ENCODE data around the gene ADAD2.
A peak's percentile ranks its signal among the peaks of the same experiment; 100 is the strongest.

ADAD2 gene

DNA sequence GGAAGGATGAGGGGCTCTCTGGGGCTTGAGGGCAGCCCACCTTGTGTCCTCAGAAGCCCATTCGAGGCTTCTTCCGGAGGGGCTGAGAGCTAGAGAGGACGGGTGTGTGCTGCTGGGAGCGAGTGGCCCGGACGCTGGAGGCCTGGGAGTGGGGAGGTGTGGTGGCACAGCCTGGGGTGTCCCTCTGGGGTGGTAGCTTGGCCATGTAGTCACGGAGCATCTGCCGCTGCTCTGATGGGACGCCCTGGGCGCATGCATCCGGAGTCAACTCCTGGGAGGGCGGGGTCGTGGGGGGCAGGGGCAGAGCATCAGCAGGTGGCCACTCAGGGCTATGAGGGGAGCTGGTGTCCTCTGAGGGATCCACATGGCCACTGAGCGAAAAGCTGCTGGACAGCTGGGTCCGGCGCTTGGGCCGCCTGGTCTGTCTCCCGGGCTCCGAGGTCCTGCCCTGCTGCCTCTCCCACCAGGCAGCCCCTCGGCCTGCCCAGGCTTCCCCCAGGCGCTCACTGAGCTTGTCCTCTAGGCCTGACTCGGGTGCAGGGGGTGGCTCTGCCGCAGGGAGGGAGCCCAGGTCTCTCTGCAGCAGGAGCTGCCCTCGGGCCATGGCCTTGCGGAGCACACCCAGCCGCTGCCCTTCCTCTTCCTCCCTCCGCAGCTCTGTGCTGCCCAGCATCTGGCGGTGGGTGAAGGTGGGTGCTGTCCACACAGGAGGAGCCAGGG is 11.9 kb upstream of the ADAD2 start:
- Histone ChIP-seq H3K9me3 (ENCODE audit: control insufficient read depth, low read depth, low read length) (no peaks in the 10 kb centered on the region), H3K27ac (ENCODE audit: low read length) (no peak overlapping the region), H3K36me3 (ENCODE audit: control insufficient read depth, low read depth, low read length) (peaks cover 48% of the 10 kb centered on the region)

DNA sequence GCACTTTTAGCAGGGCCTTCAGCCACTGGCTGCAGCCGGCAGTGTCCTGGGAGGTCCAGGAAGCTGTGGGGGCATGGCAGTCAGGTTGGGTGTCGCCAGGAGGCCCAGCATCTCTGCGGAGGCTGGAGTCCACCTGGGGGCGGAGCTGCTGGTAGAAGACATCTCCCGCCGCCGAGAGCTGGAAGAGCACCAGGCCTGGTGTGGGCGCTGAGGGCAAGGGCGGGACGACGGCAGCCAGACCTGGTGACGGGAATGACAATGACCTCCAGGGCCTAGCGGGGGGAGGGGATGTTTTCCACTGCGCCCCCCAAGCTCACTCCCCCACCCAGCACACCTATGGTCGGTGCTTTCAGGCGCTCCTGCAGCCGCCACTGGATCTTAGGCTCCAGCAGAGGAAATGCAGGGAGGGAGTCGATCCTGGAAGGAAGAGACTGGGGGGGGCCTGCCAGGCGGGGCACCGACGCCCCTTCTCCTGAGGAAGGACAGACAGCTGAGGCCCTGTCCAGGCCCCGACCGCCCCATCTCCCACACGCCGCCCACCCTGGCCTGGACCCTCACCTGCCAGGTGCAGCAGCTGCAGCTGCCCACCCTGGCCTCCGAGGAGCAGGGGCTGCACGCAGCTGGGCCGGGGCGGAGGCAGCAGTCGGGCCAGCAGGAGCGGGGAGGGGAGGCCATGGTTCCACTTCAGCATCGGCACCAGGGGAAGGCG is 11.2 kb upstream of the ADAD2 start:
- no peaks in the 10 kb centered on the region for H3K4me1 ChIP-seq (ENCODE audit: control insufficient read depth, low read depth, low read length)
- no peak overlapping the region for H3K4me3 ChIP-seq (ENCODE audit: low read length)
- no peak overlapping the region for H3K9ac ChIP-seq (ENCODE audit: low read length)
- H3K27me3 ChIP-seq (ENCODE audit: control insufficient read depth, insufficient read depth, low read length), result no peaks in the 10 kb centered on the region
- H3K36me3 ChIP-seq (ENCODE audit: control insufficient read depth, low read depth, low read length), result peaks cover 51% of the 10 kb centered on the region
- H3K27ac ChIP-seq (ENCODE audit: low read length), result no peak overlapping the region
- no peaks in the 10 kb centered on the region for H3K9me3 ChIP-seq (ENCODE audit: control insufficient read depth, low read depth, low read length)

More for the DNA sequence above, 11.9 kb upstream of the ADAD2 start:
- Histone ChIP-seq H3K4me1 (ENCODE audit: control insufficient read depth, low read depth, low read length) (no peaks in the 10 kb centered on the region), H3K9ac (ENCODE audit: low read length) (no peak overlapping the region), H3K27me3 (ENCODE audit: control insufficient read depth, insufficient read depth, low read length) (no peaks in the 10 kb centered on the region), H3K4me3 (ENCODE audit: low read length) (no peak overlapping the region)

DNA sequence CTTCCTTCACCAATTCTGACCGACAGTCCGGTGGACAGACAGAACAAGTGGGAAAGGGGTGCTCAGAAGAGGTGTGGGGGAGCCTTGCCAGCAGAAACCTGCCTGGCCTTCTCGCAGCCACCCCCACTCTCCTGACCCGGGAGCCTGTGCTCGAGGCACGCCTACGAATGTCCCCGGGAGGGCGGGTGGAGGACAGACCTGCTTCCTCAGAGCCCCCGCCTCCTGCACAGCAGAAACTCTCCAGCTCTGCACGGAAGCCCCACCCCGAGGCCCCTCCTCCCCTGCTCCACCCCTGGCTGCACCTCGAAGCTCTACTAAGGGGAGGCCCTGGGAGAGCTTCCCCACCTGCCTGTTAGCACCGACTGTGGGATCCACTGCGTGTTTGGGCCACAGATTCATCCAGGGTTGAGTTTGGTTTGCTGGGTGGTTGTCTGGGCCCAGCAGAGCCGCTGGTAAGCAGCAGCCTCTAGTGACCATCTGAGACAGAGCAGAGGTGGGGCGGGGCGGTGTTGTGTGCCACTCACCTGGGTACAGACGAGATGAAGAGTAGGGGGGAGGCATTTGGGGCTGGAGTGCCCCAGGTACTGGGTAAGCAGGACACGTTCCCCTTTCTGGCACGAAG is 10.3 kb upstream of the ADAD2 start:
- Histone ChIP-seq H3K9ac (ENCODE audit: low read length) (no peak overlapping the region), H3K27me3 (ENCODE audit: control insufficient read depth, insufficient read depth, low read length) (no peaks in the 10 kb centered on the region), H3K9me3 (ENCODE audit: control insufficient read depth, low read depth, low read length) (no peaks in the 10 kb centered on the region), H3K36me3 (ENCODE audit: control insufficient read depth, low read depth, low read length) (peaks cover 51% of the 10 kb centered on the region), H3K4me1 (ENCODE audit: control insufficient read depth, low read depth, low read length) (no peaks in the 10 kb centered on the region), H3K4me3 (ENCODE audit: low read length) (no peak overlapping the region), H3K27ac (ENCODE audit: low read length) (no peak overlapping the region)

DNA sequence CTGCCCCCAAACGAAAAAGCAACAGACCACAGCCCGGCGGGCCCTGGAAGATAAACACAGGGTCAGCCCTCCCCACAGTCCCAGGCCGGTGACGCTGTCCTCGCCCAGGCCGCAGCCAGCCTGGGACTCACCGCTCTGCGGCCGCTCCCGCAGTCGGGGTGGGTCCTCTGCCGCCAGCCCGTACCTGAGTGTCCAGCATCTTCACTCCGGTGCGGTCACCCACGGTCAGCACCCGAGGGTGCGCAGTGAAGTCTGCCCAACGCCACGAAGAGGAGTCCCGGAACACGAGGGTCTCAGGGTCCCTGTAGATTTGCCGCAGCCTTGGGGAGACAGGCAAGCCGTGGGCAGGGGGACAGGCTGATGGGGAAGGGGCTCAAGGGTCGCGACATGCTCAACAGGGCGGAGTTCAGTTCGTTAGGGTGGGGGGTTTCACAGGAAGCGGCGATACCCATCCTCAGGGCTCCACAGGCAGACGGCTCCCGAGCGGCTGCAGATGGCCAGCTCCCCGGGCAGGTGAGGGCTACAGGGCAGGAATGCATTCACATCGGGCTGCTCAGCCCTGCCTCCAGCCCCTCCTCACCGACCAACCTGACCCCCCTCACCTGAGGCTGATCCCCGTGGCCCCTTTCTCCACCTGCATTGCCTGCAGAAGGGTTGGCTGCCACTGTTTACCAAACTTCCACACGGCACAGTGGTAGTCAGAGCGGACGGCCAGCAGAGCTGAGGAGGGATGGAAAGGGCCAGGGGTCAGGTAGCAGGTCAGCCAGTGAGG is 9.6 kb upstream of the ADAD2 start:
- Histone ChIP-seq H3K4me1 (ENCODE audit: control insufficient read depth, low read depth, low read length) (no peaks in the 10 kb centered on the region), H3K27ac (ENCODE audit: low read length) (no peak overlapping the region), H3K27me3 (ENCODE audit: control insufficient read depth, insufficient read depth, low read length) (no peaks in the 10 kb centered on the region), H3K9me3 (ENCODE audit: control insufficient read depth, low read depth, low read length) (no peaks in the 10 kb centered on the region), H3K9ac (ENCODE audit: low read length) (no peak overlapping the region), H3K4me3 (ENCODE audit: low read length) (no peak overlapping the region), H3K36me3 (ENCODE audit: control insufficient read depth, low read depth, low read length) (peaks cover 51% of the 10 kb centered on the region)

DNA sequence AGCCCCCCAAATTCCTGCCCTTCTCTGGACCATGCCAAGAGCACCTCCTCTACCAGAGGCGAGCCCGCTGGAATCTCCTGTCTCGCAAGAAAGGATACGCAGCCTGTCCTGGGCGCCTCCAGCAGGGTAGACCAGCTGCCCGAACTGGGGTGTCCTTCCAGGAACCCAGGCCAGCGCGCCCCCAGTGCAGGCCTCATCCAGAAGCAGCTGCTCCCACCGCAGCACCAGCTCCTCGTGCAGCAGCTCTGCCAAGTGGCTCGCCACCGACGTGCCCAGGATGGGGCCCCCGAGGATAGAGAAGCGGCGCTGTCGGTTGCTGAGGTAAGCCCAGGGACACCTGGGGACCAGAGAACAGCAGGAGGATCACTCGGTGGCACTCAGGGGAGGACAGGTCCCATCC is 8.9 kb upstream of the ADAD2 start:
- H3K9me3 ChIP-seq (ENCODE audit: control insufficient read depth, low read depth, low read length), result no peaks in the 10 kb centered on the region
- peaks cover 51% of the 10 kb centered on the region for H3K36me3 ChIP-seq (ENCODE audit: control insufficient read depth, low read depth, low read length)
- H3K27me3 ChIP-seq (ENCODE audit: control insufficient read depth, insufficient read depth, low read length), result no peaks in the 10 kb centered on the region
- H3K4me3 ChIP-seq (ENCODE audit: low read length), result no peak overlapping the region
- H3K9ac ChIP-seq (ENCODE audit: low read length), result no peak overlapping the region
- H3K27ac ChIP-seq (ENCODE audit: low read length), result no peak overlapping the region
- H3K4me1 ChIP-seq (ENCODE audit: control insufficient read depth, low read depth, low read length), result no peaks in the 10 kb centered on the region

DNA sequence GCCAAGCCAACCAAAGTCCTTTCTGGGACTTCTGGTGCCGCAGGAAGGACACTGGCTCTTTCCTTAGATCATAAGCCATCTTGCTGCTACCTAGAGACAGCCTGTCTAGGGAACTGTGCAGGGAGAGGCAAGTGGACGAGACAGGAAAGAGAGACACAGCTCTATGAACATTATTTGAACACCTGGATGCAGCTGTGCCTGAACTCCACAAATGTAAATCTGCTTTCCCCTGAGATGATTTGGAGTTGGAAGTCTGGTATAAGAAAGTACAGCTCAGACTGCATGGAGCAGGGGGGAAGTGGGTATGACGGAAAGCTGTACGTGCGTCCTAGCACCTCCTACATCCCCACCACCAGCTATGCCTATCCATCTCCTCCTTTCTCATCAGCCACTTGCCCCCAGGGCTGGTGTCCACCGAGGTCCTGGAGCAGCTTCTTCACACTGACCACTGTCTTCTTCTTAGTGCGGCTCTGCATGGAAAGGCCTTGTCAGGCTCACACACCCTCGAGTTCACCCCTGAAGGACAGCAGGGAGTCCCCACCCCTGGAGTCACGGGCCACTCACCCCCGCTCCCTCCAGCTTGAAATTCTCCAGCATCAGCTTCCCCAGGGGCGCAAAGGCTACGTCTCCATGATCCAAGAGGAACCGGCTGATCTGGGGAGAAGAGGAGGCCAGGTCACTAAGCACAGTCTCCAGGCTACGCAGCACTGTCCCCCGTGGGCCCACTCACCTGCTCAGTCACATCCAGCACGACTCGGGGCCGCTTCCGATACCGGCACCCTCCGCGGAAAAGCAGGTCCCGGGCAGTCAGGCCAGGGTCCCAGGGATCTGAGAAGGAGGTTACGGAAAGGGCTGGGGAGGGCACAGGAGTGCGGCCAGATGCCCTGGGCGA is 8.0 kb upstream of the ADAD2 start:
- Histone ChIP-seq H3K4me1 (ENCODE audit: control insufficient read depth, low read depth, low read length) (no peaks in the 10 kb centered on the region), H3K27ac (ENCODE audit: low read length) (no peak overlapping the region), H3K27me3 (ENCODE audit: control insufficient read depth, insufficient read depth, low read length) (no peaks in the 10 kb centered on the region), H3K9me3 (ENCODE audit: control insufficient read depth, low read depth, low read length) (no peaks in the 10 kb centered on the region), H3K36me3 (ENCODE audit: control insufficient read depth, low read depth, low read length) (peaks cover 48% of the 10 kb centered on the region), H3K9ac (ENCODE audit: low read length) (no peak overlapping the region), H3K4me3 (ENCODE audit: low read length) (no peak overlapping the region)

DNA sequence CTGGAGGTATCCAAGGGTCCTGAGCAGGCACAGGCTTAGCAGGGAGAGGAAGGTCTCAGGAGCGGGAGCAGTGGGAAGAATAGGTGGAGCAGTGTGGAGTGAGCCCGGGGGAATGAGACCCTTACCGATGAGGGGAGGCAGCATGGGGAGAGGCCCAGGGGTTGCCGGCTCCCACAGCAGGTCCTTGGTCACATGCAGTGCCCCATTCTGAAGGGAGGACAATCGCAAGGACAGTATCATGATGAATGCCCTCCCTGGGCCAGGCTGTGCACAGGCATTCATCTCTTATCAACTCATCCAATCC is 7.4 kb upstream of the ADAD2 start:
- Histone ChIP-seq H3K36me3 (ENCODE audit: control insufficient read depth, low read depth, low read length) (peaks cover 42% of the 10 kb centered on the region), H3K27me3 (ENCODE audit: control insufficient read depth, insufficient read depth, low read length) (no peaks in the 10 kb centered on the region), H3K9me3 (ENCODE audit: control insufficient read depth, low read depth, low read length) (no peaks in the 10 kb centered on the region), H3K4me3 (ENCODE audit: low read length) (no peak overlapping the region), H3K27ac (ENCODE audit: low read length) (no peak overlapping the region), H3K4me1 (ENCODE audit: control insufficient read depth, low read depth, low read length) (no peaks in the 10 kb centered on the region), H3K9ac (ENCODE audit: low read length) (no peak overlapping the region)

DNA sequence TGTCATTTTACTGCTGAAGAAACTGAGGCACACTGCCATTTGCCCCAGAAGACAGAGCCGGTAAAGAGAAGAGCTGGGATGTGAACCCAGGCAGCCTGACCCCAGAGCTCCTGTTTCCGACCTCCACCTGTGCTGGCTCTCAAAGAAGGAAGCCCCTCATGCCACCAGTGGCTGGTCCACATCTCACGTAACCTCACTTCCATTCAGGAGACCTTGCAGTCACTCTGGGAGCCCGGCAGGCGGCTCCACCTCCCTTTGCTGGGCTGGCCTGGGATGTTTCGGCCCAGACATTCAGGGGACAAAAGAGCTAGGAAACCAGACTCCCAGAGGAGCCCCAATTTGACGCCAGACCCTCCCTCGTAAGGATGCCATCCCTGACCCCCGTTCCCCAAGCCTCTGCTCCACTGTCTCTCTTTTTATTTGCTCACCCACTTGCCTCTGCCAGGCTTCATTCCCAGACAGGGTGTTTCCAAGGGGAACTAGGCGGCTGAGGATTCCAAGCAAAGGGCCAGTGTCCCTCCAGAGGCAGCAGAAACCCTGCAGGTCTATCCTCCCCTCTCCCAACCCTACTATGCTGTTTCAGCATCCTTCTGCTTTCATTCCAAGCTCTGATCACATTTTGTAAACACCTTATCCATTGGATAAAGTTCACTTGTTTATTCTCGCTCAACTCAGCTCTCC is 6.9 kb upstream of the ADAD2 start:
- H3K36me3 ChIP-seq (ENCODE audit: control insufficient read depth, low read depth, low read length), result peaks cover 37% of the 10 kb centered on the region
- no peaks in the 10 kb centered on the region for H3K27me3 ChIP-seq (ENCODE audit: control insufficient read depth, insufficient read depth, low read length)
- no peaks in the 10 kb centered on the region for H3K9me3 ChIP-seq (ENCODE audit: control insufficient read depth, low read depth, low read length)
- H3K27ac ChIP-seq (ENCODE audit: low read length), result no peak overlapping the region
- no peaks in the 10 kb centered on the region for H3K4me1 ChIP-seq (ENCODE audit: control insufficient read depth, low read depth, low read length)
- no peak overlapping the region for H3K9ac ChIP-seq (ENCODE audit: low read length)
- no peak overlapping the region for H3K4me3 ChIP-seq (ENCODE audit: low read length)

DNA sequence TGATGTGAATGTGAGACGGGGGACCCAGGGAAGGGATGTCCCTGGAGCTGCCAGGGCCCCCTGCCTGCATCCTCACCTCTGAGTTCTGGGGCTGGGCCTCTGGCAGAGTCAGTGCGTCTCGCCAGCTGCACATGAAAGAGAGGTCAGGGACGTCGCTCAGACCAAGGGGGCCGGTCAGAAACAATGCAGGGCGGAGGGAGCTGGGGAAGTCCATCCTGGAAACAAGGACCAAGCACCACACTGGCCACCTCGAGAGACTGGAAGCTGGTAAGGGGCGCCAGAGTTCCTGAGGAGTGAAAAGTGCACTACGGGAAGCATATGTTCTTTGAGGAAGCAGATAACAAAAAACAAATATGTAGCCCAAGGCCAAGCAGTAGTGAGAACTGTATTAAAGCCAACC is 6.2 kb upstream of the ADAD2 start:
- no peaks in the 10 kb centered on the region for H3K27me3 ChIP-seq (ENCODE audit: control insufficient read depth, insufficient read depth, low read length)
- H3K27ac ChIP-seq (ENCODE audit: low read length), result no peak overlapping the region
- no peak overlapping the region for H3K9ac ChIP-seq (ENCODE audit: low read length)
- peaks cover 32% of the 10 kb centered on the region for H3K36me3 ChIP-seq (ENCODE audit: control insufficient read depth, low read depth, low read length)
- H3K4me1 ChIP-seq (ENCODE audit: control insufficient read depth, low read depth, low read length), result no peaks in the 10 kb centered on the region
- no peak overlapping the region for H3K4me3 ChIP-seq (ENCODE audit: low read length)
- no peaks in the 10 kb centered on the region for H3K9me3 ChIP-seq (ENCODE audit: control insufficient read depth, low read depth, low read length)

DNA sequence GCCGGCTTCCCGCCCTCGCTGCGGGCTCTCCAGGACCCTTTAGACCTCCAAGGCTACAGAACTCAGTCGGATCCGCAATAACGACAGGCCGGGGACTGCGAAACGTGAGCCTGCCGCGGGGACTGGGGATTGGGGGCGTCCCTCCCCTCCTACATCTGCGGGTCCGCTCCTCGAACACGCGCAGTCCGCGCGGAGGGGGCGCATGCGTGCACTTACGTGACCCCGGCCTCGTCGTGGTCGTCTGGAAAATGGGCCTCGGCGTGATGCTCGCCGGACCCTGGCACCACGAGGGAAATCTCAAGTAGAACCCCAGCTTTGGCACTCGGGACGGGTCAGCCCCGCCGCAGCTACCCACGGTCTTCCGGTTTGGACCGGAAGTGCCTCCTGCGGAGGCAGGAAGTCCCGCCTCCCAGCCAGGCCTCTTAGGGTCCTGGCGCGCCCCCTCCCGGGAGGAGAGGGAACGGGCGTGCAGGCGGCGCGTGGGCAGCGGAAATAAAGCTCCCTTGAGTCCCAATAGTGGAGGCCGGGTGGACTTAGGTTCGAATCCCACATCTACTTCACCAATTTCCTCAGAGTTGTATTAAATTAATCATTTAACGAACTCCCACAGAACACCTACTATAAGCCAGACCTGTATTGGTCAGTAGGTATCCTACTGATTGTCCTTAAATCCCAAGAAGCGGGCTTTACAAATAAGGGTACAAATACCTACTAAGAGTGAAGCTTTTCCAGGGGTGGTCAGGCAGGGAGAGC is 4.1 kb upstream of the ADAD2 start, which contains the start of gene TAF1C:
TAF1C (minus strand) TSS at position 373 of the 753 bp plus-strand sequence. CDS start 2,069 bp downstream, outside the sequence.
- Histone ChIP-seq H3K36me3 (ENCODE audit: control insufficient read depth, low read depth, low read length) (peaks cover 18% of the 10 kb centered on the region), H3K4me1 (ENCODE audit: control insufficient read depth, low read depth, low read length) (no peaks in the 10 kb centered on the region), H3K9me3 (ENCODE audit: control insufficient read depth, low read depth, low read length) (no peaks in the 10 kb centered on the region), H3K27ac (ENCODE audit: low read length) (no peak within 1 kb of the TSS), H3K4me3 (ENCODE audit: low read length) (peak within 1 kb of the TSS; percentile 87), H3K9ac (ENCODE audit: low read length) (peak within 1 kb of the TSS; percentile 81), H3K27me3 (ENCODE audit: control insufficient read depth, insufficient read depth, low read length) (no peaks in the 10 kb centered on the region)

All from iPS-18a (cell line).